H1 (cell line): ENCODE data around the gene ZCCHC12. TPM values are rescaled to one million over a fixed set of nuclear protein-coding genes. Genes with fewer than 3 reads are reported as not detected.

Experiments
- CTCF ChIA-PET: fragments of 300-600 bp; sonication (Branson Sonifier 250); formaldehyde crosslinking; loops from one replicate; lab custom pipeline; 2021; ENCODE audit not compliant: partially characterized antibody; lab: Charles Lee
- POLR2A ChIA-PET: fragments of 300-600 bp; sonication (Branson Sonifier 250); formaldehyde crosslinking; loops from one replicate; lab custom pipeline; 2021; ENCODE audit warnings: inconsistent platforms; ENCODE audit not compliant: partially characterized antibody; lab: Charles Lee
- DNase-seq, 2 experiments: peaks; one replicate each; pipeline versions ENCODE4 v3.0.0 to v3.0.0-alpha.2; 2010 to 2022; ENCODE audit warnings: low spot score in 2 of 2, low read depth in 1 of 2, mixed read lengths in 1 of 2
- FAIRE-seq: peaks from 2 replicates; lab custom pipeline; 2011; peaks lifted over from hg19 to GRCh38; lab: Jason Lieb, UNC
- H2AFZ ChIP-seq: 2 replicates; pipeline ENCODE4 v1.8.1; 2012; ENCODE audit warnings: low read length, inconsistent platforms
- H2AK5ac ChIP-seq: 2 replicates; pipeline ENCODE4 v1.6.1; 2013; ENCODE audit warnings: low read depth, low read length
- H2BK120ac ChIP-seq: replicated peaks from 2 replicates; pipeline ENCODE3; 2013; ENCODE audit warnings: low read depth, low read length, inconsistent platforms
- H2BK12ac ChIP-seq: 2 replicates; pipeline ENCODE4 v1.6.1; 2013; ENCODE audit warnings: low read depth, low read length
- H2BK15ac ChIP-seq: 2 replicates; pipeline ENCODE4 v1.6.1; 2013; ENCODE audit warnings: low read length
- H2BK20ac ChIP-seq: 2 replicates; pipeline ENCODE4 v1.6.1; 2013; ENCODE audit warnings: low read length
- H2BK5ac ChIP-seq: 2 replicates; pipeline ENCODE4 v1.6.1; 2013; ENCODE audit warnings: low read depth, low read length
- H3K14ac ChIP-seq: 2 replicates; pipeline ENCODE4 v1.6.1; 2013; ENCODE audit warnings: inconsistent platforms; ENCODE audit not compliant: insufficient read length
- H3K18ac ChIP-seq: 2 replicates; pipeline ENCODE4 v1.6.1; 2013; ENCODE audit warnings: low read length; ENCODE audit errors: extremely low read depth
- H3K23ac ChIP-seq: 2 replicates; pipeline ENCODE4 v1.6.1; 2013; ENCODE audit warnings: inconsistent platforms; ENCODE audit not compliant: insufficient read length
- H3K23me2 ChIP-seq: 2 replicates; pipeline ENCODE4 v1.6.1; 2013; ENCODE audit warnings: low read depth, low read length
- H3K27ac ChIP-seq: 2 replicates; pipeline ENCODE4 v1.6.1; 2011; ENCODE audit warnings: low read depth, low read length, inconsistent platforms
- H3K27me3 ChIP-seq, 4 experiments: replicated peaks in 1 of 4; 1 replicate in 1 of 4; 2 replicates in 3 of 4; pipeline versions ENCODE4 v1.6.1 to v1.8.1; 2011 to 2013; ENCODE audit warnings: low read length in 3 of 4, mild to moderate bottlenecking in 3 of 4, inconsistent platforms in 2 of 4, mixed read lengths in 2 of 4, moderate library complexity in 1 of 4; ENCODE audit not compliant: control insufficient read depth in 3 of 4, insufficient read depth in 3 of 4; ENCODE audit errors: extremely low read depth in 1 of 4
- H3K36me3 ChIP-seq, 4 experiments: 2 replicates each; pipeline versions ENCODE4 v1.6.1 to v1.8.1; 2011 to 2013; ENCODE audit warnings: mild to moderate bottlenecking in 4 of 4, low read length in 3 of 4, moderate library complexity in 2 of 4, control low read depth in 1 of 4, inconsistent platforms in 1 of 4; ENCODE audit not compliant: insufficient read depth in 4 of 4, control insufficient read depth in 2 of 4
- H3K4ac ChIP-seq: replicated peaks from 2 replicates; pipeline ENCODE3; 2013; ENCODE audit warnings: low read length, low read depth, mixed read lengths, inconsistent platforms; ENCODE audit not compliant: insufficient read length
- H3K4me1 ChIP-seq, 4 experiments: replicated peaks in 1 of 4; 1 replicate in 1 of 4; 2 replicates in 3 of 4; pipeline versions ENCODE4 v1.6.1 to v1.8.1; 2011 to 2013; ENCODE audit warnings: low read length in 3 of 4, inconsistent platforms in 2 of 4, mixed read lengths in 1 of 4; ENCODE audit not compliant: insufficient read depth in 4 of 4, control insufficient read depth in 3 of 4
- H3K4me2 ChIP-seq, 2 experiments: 2 replicates each; pipeline versions ENCODE4 v1.6.1 to v1.8.1; 2011 to 2013; ENCODE audit warnings: low read depth in 2 of 2, low read length in 2 of 2, control low read depth in 1 of 2, inconsistent platforms in 1 of 2, mild to moderate bottlenecking in 1 of 2; ENCODE audit not compliant: insufficient read depth in 1 of 2
- H3K4me3 ChIP-seq, 4 experiments: fragments of 200-600, 300-600 bp in 1 of 4; sonication (generic), shearing (Covaris generic), sonication (Bioruptor Twin) in 1 of 4; 2 replicates each; pipeline versions ENCODE4 v1.5.1 to v1.8.1; 2011 to 2016; ENCODE audit warnings: low read length in 4 of 4, low read depth in 3 of 4, control low read depth in 2 of 4, inconsistent platforms in 2 of 4, mild to moderate bottlenecking in 2 of 4, mixed read lengths in 1 of 4, moderate library complexity in 1 of 4; ENCODE audit not compliant: insufficient read depth in 2 of 4; ENCODE audit errors: extremely low read depth in 1 of 4
- H3K56ac ChIP-seq: replicated peaks from 2 replicates; pipeline ENCODE3; 2013; ENCODE audit warnings: low read depth, mild to moderate bottlenecking, mixed read lengths, low read length, inconsistent platforms; ENCODE audit not compliant: insufficient read length
- H3K79me1 ChIP-seq: 2 replicates; pipeline ENCODE4 v1.6.1; 2013; ENCODE audit warnings: low read depth, low read length, control low read depth
- H3K79me2 ChIP-seq, 2 experiments: 2 replicates each; pipeline versions ENCODE4 v1.6.1 to v1.8.1; 2012 to 2013; ENCODE audit warnings: low read length in 2 of 2, mild to moderate bottlenecking in 2 of 2, inconsistent platforms in 1 of 2; ENCODE audit not compliant: insufficient read depth in 2 of 2, control insufficient read depth in 1 of 2
- H3K9ac ChIP-seq, 4 experiments: replicated peaks in 1 of 4; 1 replicate in 1 of 4; 2 replicates in 3 of 4; pipeline versions ENCODE4 v1.6.1 to v1.8.1; 2011 to 2013; ENCODE audit warnings: low read depth in 3 of 4, low read length in 3 of 4, control low read depth in 2 of 4, mild to moderate bottlenecking in 2 of 4, moderate library complexity in 2 of 4, inconsistent platforms in 1 of 4; ENCODE audit errors: extremely low read depth in 1 of 4
- H3K9me3 ChIP-seq, 2 experiments: 2 replicates each; pipeline versions ENCODE4 v1.6.1 to v1.8.1; 2012 to 2013; ENCODE audit warnings: mild to moderate bottlenecking in 2 of 2, moderate library complexity in 2 of 2, control low read depth in 1 of 2, inconsistent platforms in 1 of 2, low read depth in 1 of 2, low read length in 1 of 2, mixed read lengths in 1 of 2; ENCODE audit not compliant: insufficient read depth in 2 of 2
- H4K20me1 ChIP-seq, 2 experiments: replicated peaks in 1 of 2; 2 replicates each; pipeline versions ENCODE3 to v1.8.1; 2011 to 2013; ENCODE audit warnings: inconsistent platforms in 2 of 2, low read length in 2 of 2, mild to moderate bottlenecking in 1 of 2; ENCODE audit not compliant: insufficient read depth in 2 of 2, control insufficient read depth in 1 of 2
- H4K5ac ChIP-seq: 2 replicates; pipeline ENCODE4 v1.6.1; 2013; ENCODE audit warnings: low read length, low read depth, mixed read lengths, inconsistent platforms; ENCODE audit not compliant: insufficient read length
- H4K8ac ChIP-seq: 2 replicates; pipeline ENCODE4 v1.8.0; 2013; ENCODE audit warnings: mild to moderate bottlenecking, moderate library complexity, low read length, inconsistent platforms; ENCODE audit not compliant: insufficient read depth; ENCODE audit errors: extremely low read depth
- H4K91ac ChIP-seq: replicated peaks from 2 replicates; pipeline ENCODE3; 2013; ENCODE audit warnings: low read length, mixed read lengths, inconsistent platforms; ENCODE audit not compliant: insufficient read length
- CEBPB ChIP-seq: IDR thresholded peaks from 2 replicates; pipeline ENCODE4 v1.6.1; 2012; ENCODE audit warnings: low read depth, low read length
- CHD1 ChIP-seq: IDR thresholded peaks from 2 replicates; pipeline ENCODE4 v1.6.1; 2012; ENCODE audit warnings: low read depth, low read length, improper control_type of control experiment
- CTBP2 ChIP-seq: IDR thresholded peaks from 2 replicates; pipeline ENCODE4 v1.7.0; 2011; ENCODE audit warnings: borderline replicate concordance, mild to moderate bottlenecking, moderate library complexity, mixed read lengths, low read length; ENCODE audit not compliant: insufficient read depth, insufficient read length
- EZH2 ChIP-seq: fragments of 200-600 bp; sonication (generic); IDR thresholded peaks from 2 replicates; pipeline ENCODE4 v1.7.1; 2012; ENCODE audit warnings: low read depth, mild to moderate bottlenecking, moderate library complexity, low read length, inconsistent platforms; ENCODE audit not compliant: severe bottlenecking
- RFX5 ChIP-seq: IDR thresholded peaks from 2 replicates; pipeline ENCODE4 v1.6.1; 2011; ENCODE audit warnings: low read depth, low read length, improper control_type of control experiment, borderline replicate concordance
- SAP30 ChIP-seq: fragments of 300-600 bp; sonication (generic); IDR thresholded peaks from 2 replicates; pipeline ENCODE4 v1.7.1; 2012; ENCODE audit warnings: low read length, moderate library complexity, mild to moderate bottlenecking, inconsistent platforms; ENCODE audit not compliant: insufficient read depth, insufficient replicate concordance
- TAF7 ChIP-seq: optimal IDR thresholded peaks from 2 replicates; pipeline ENCODE3; 2011; ENCODE audit warnings: low read depth, mild to moderate bottlenecking, inconsistent platforms, low read length, moderate library complexity, borderline replicate concordance
- TEAD4 ChIP-seq: IDR thresholded peaks from 2 replicates; pipeline ENCODE4 v1.6.1; 2012; ENCODE audit warnings: low read depth, low read length, inconsistent platforms, mixed read lengths
- ZNF274 ChIP-seq: IDR thresholded peaks from 2 replicates; pipeline ENCODE4 v1.7.0; 2012; ENCODE audit warnings: low read length, borderline replicate concordance; ENCODE audit errors: extremely low read depth
- WGBS, 2 experiments: shearing (Covaris generic) in 1 of 2; methylation state at CpG; one replicate each; pipeline versions ENCODE4 v1.1.6 to v1.1.7; 2013 to 2015; ENCODE audit warnings: low lambda C conversion rate in 2 of 2, mixed read lengths in 2 of 2, inconsistent platforms in 1 of 2, low coverage in 1 of 2, missing lambda C conversion rate in 1 of 2; ENCODE audit not compliant: insufficient replicate concordance in 2 of 2, insufficient coverage in 1 of 2, insufficient read length in 1 of 2; ENCODE audit errors: extremely low coverage in 1 of 2, missing lambda C conversion rate in 1 of 2; 5-methylcytosine and 5-hydroxymethylcytosine counted together
- polyA plus RNA-seq, 7 experiments: library from polyadenylated mRNA; depleted of rRNA in 3 of 7; stranded (reverse) in 5 of 7; unstranded in 2 of 7; fragments of >200 nt in 5 of 7; fragments of 200-250 nt in 2 of 7; gene quantifications; 1 replicate in 5 of 7; 2 replicates in 1 of 7; 4 replicates in 1 of 7; pipeline versions ENCODE4 v1.2.1 to v1.2.3, GENCODE V29; 2011 to 2013; ENCODE audit warnings: missing spikeins in 2 of 7, mixed read lengths in 2 of 7
- total RNA-seq: library from RNA; stranded (reverse); fragmentation: NEBNext Ultra II Directional; extraction: Animal tissue kit (Norgen Biotek cat#: 25700); gene quantifications from 2 replicates; pipeline ENCODE4 v1.2.1, GENCODE V29; 2021

Gene ZCCHC12
- total and polyA plus RNA-seq, 2 of the 8 experiments (the other 6 are each of a cell fraction or from before 2014, with no cell fraction given): 0.76 to 1.3 TPM

GRCh38 chrX:118824173-118824730 lies 628 bp downstream of the ZCCHC12 start:
- Histone ChIP-seq H3K18ac (no peak overlapping the region), H4K5ac (no peak overlapping the region), H4K91ac (no peak overlapping the region), H3K4me1 (peaks cover 0 to 11% (median 3%) of the 10 kb centered on the region in 4 experiments; a peak in 5 of 7 replicates), H3K4me2 (peak overlapping the region; percentile 88 to 93), H2BK12ac (no peak overlapping the region), H3K4ac (no peak overlapping the region), H2BK120ac (no peak overlapping the region), H2BK5ac (no peak overlapping the region), H3K14ac (no peak overlapping the region), H3K27me3 (peaks cover 39 to 75% (median 68%) of the 10 kb centered on the region in 4 experiments), H4K8ac (no peak overlapping the region), H3K9me3 (0 out of 4 replicates have a peak, but pooled peaks cover 0 to 4% of the 10 kb centered on the region in 2 experiments), H2BK15ac (no peak overlapping the region), H2BK20ac (no peak overlapping the region), H3K56ac (no peak overlapping the region), H3K79me1 (no peaks in the 10 kb centered on the region), H2AFZ (no peak overlapping the region), H3K23ac (no peak overlapping the region), H3K79me2 (no peaks in the 10 kb centered on the region), H3K9ac (no peak overlapping the region), H4K20me1 (peaks cover 0 to 2% of the 10 kb centered on the region in 2 experiments), H2AK5ac (no peak overlapping the region), H3K36me3 (no peaks in the 10 kb centered on the region), H3K4me3 (peak overlapping the region; percentile 34 to 60 (median 38); a peak in 7 of 8 replicates), H3K23me2 (peaks cover 5% of the 10 kb centered on the region; the same call in 1 of the 2 replicates), H3K27ac (no peak overlapping the region)
- POLR2A ChIA-PET: interaction anchor here (1.0 to 1.3 kb wide), 2 partner anchors 15 to 56 kb away, joined by 4 to 5 read pairs; no protein-coding TSS in a partner anchor
- no peak for TF ChIP-seq TAF7
- TF ChIP-seq SAP30: no peak
- no peak for TF ChIP-seq ZNF274
- no peak for TF ChIP-seq CHD1
- no peak for TF ChIP-seq TEAD4
- no peak for TF ChIP-seq CTBP2
- peak; percentile 80 for TF ChIP-seq CEBPB
- TF ChIP-seq RFX5: no peak
- TF ChIP-seq EZH2: peak; percentile 26
- 6% methylated on average over 11 of the region's 22 CpGs; no CpG with 5 or more reads in 1 of the 2 experiments for WGBS, 2 experiments
- CTCF ChIA-PET: interaction anchor here (1.1 to 1.6 kb wide), 6 partner anchors 15 to 197 kb away, joined by 3 to 6 read pairs (median 4); no protein-coding TSS in a partner anchor
- FAIRE-seq (no peak), DNase-seq (peak in 1 of 2 experiments; percentile 50)
